B cell (primary cell): ENCODE measurements around the gene SNAP29. TPM values are rescaled to one million over a fixed set of nuclear protein-coding genes. Genes with fewer than 3 reads are reported as not detected.

Experiments used
- ATAC-seq: fragments of 200-7000 bp; cut with Tn5 transposase; one replicate; pipeline ENCODE4 v1.10.0; 2021; ENCODE audit warnings: low read depth, mild to moderate bottlenecking, moderate number of reproducible peaks, moderate library complexity
- CTCF ChIA-PET: fragments of 350-600 bp; sonication (Branson Sonifier 250); formaldehyde crosslinking; loops from one replicate; lab custom pipeline; 2021; ENCODE audit warnings: antibody characterized with exemption, inconsistent platforms; lab: Charles Lee
- POLR2A ChIA-PET: fragments of 350-600 bp; sonication (Branson Sonifier 250); formaldehyde crosslinking; loops from one replicate; lab custom pipeline; 2021; ENCODE audit warnings: antibody characterized with exemption; lab: Charles Lee
- DNase-seq: peaks from one replicate; pipeline ENCODE4 v3.0.0; 2013
- H2AFZ ChIP-seq: 2 replicates; pipeline ENCODE4 v1.6.1; 2012; ENCODE audit warnings: mild to moderate bottlenecking, low read depth, low read length; ENCODE audit not compliant: insufficient read depth, poor library complexity, severe bottlenecking
- H3K27ac ChIP-seq, 2 donors: 1 replicate in 1 of 2; 2 replicates in 1 of 2; pipeline ENCODE4 v1.5.1; 2012 to 2013; ENCODE audit warnings: low read length in 2 of 2, mild to moderate bottlenecking in 2 of 2, moderate library complexity in 1 of 2
- H3K27me3 ChIP-seq, 4 experiments: fragments of 200-600 bp in 1 of 4; sonication (generic) in 1 of 4; replicated peaks in 1 of 4; 1 replicate in 2 of 4; 2 replicates in 2 of 4; pipeline versions ENCODE4 v1.6.1 to v1.7.0; 2013 to 2016; ENCODE audit warnings: low read length in 3 of 4, mild to moderate bottlenecking in 2 of 4, mixed read lengths in 1 of 4, moderate library complexity in 1 of 4; ENCODE audit not compliant: insufficient read depth in 4 of 4, control insufficient read depth in 3 of 4; ENCODE audit errors: control extremely low read depth in 1 of 4
- H3K36me3 ChIP-seq, 2 experiments: replicated peaks in 1 of 2; 1 replicate in 1 of 2; 2 replicates in 1 of 2; pipeline versions ENCODE4 v1.6.1 to v1.7.1; 2013; ENCODE audit warnings: low read length in 1 of 2; ENCODE audit not compliant: insufficient read depth in 2 of 2, control insufficient read depth in 1 of 2; ENCODE audit errors: control extremely low read depth in 1 of 2, extremely low read depth in 1 of 2
- H3K4me1 ChIP-seq, 2 donors: fragments of 200-600 bp in 1 of 2; sonication (generic) in 1 of 2; 1 replicate in 1 of 2; 2 replicates in 1 of 2; pipeline versions ENCODE4 v1.5.1 to v1.6.1; 2013 to 2017; ENCODE audit warnings: low read length in 2 of 2; ENCODE audit not compliant: control insufficient read depth in 2 of 2, insufficient read depth in 2 of 2
- H3K4me2 ChIP-seq: replicated peaks from 2 replicates; pipeline ENCODE3; 2012; ENCODE audit warnings: mild to moderate bottlenecking, low read depth, low read length; ENCODE audit not compliant: poor library complexity, severe bottlenecking
- H3K4me3 ChIP-seq, 5 experiments: fragments of 200-600 bp in 1 of 5; sonication (generic) in 1 of 5; 1 replicate in 3 of 5; 2 replicates in 2 of 5; pipeline versions ENCODE4 v1.5.1 to v1.7.0; 2011 to 2016; ENCODE audit warnings: low read length in 4 of 5, mild to moderate bottlenecking in 4 of 5, low read depth in 2 of 5, control low read depth in 1 of 5, moderate library complexity in 1 of 5; ENCODE audit not compliant: insufficient read depth in 1 of 5; ENCODE audit errors: control extremely low read depth in 1 of 5, extremely low read depth in 1 of 5
- H3K79me2 ChIP-seq: fragments of 200-600 bp; sonication (generic); one replicate; pipeline ENCODE4 v1.6.0; 2016; ENCODE audit warnings: low read length; ENCODE audit not compliant: control insufficient read depth, insufficient read depth
- H3K9ac ChIP-seq: fragments of 200-600 bp; sonication (generic); 2 replicates; pipeline ENCODE4 v1.6.1; 2017; ENCODE audit warnings: mild to moderate bottlenecking, low read length, moderate library complexity
- H3K9me3 ChIP-seq, 3 donors: one replicate each; pipeline versions ENCODE4 v1.6.1 to v1.7.1; 2013; ENCODE audit warnings: low read length in 2 of 3; ENCODE audit not compliant: control insufficient read depth in 2 of 3, insufficient read depth in 1 of 3; ENCODE audit errors: control extremely low read depth in 1 of 3
- H4K20me1 ChIP-seq: 2 replicates; pipeline ENCODE4 v1.6.0; 2012; ENCODE audit warnings: mild to moderate bottlenecking, low read length; ENCODE audit not compliant: insufficient read depth, control insufficient read depth, poor library complexity, severe bottlenecking
- H3K27ac Mint-ChIP-seq: one replicate; pipeline ENCODE4 v1.8.0; 2021; ENCODE audit warnings: mixed read lengths
- H3K27me3 Mint-ChIP-seq: one replicate; pipeline ENCODE4 v1.8.0; 2021; ENCODE audit warnings: mixed read lengths
- H3K4me1 Mint-ChIP-seq: one replicate; pipeline ENCODE4 v1.8.0; 2021; ENCODE audit warnings: mixed read lengths
- H3K4me3 Mint-ChIP-seq: one replicate; pipeline ENCODE4 v1.8.0; 2021; ENCODE audit warnings: mixed read lengths
- H3K9me3 Mint-ChIP-seq: one replicate; pipeline ENCODE4 v1.8.0; 2022; ENCODE audit warnings: mixed read lengths; ENCODE audit not compliant: insufficient read depth
- EZH2 ChIP-seq: IDR thresholded peaks from 2 replicates; pipeline ENCODE4 v1.6.1; 2012; ENCODE audit warnings: borderline replicate concordance, low read depth, mild to moderate bottlenecking, moderate library complexity, low read length; ENCODE audit not compliant: insufficient read depth, poor library complexity, severe bottlenecking
- WGBS: methylation state at CpG from one replicate; pipeline ENCODE4 v1.1.5; 2013; ENCODE audit warnings: missing lambda C conversion rate; ENCODE audit not compliant: insufficient coverage; 5-methylcytosine and 5-hydroxymethylcytosine counted together
- intact Hi-C: fragments of 100-400 bp; cut with micrococcal nuclease; formaldehyde crosslinking; loops from one replicate; pipeline ENCODE4 v1.10.0; 2022
- polyA plus RNA-seq: library from polyadenylated mRNA; depleted of rRNA; stranded (reverse); fragments of >200 nt; gene quantifications from 2 replicates; pipeline ENCODE4 v1.2.3, GENCODE V29; 2012
- total RNA-seq, 2 donors: library from RNA; stranded (reverse); fragments of 120-200 nt in 1 of 2; gene quantifications; 1 replicate in 1 of 2; 2 replicates in 1 of 2; pipeline versions ENCODE4 v1.2.3 to v1.2.4, GENCODE V29; 2013 to 2022
- TF ChIP-seq, protein P1 (sequence below): fragments of 200-600 bp; IDR thresholded peaks from one replicate; pipeline ENCODE4 v1.8.0; 2022; ENCODE audit warnings: antibody characterized with exemption, mild to moderate bottlenecking

The SNAP29 gene
- total and polyA plus RNA-seq, 2 donors (not counting 1 experiment from before 2014, with no cell fraction given) = 13.4 to 17.4 TPM

DNA sequence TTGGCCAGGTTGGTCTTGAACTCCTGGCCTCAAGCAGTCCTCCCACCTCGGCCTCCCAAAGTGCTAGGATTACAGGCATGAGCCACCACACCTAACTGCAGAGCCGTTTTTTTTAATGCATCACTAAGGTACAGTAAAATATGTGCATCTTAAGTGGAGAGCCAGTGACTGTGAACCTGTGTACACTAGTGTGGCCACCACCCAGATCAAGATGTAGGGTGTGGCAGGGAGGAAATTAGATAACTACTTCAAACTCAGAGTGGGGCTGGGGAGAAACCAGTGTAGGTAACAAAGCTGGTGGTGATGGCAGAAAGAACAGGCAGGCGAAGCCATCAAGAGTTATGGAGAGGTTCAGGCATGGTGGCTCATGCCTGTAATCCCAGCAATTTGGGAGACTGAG, 14.4 kb downstream of the SNAP29 start:
- ChIA-PET POLR2A (no interaction called here), CTCF (no interaction called here)
- no peak overlapping the region for H3K27ac Mint-ChIP-seq

GRCh38 chr22:20875296-20875695, 16.5 kb downstream of the SNAP29 start:
- Histone ChIP-seq H3K9me3 (no peaks in the 10 kb centered on the region), H3K36me3 (peaks cover 2 to 23% of the 10 kb centered on the region in 2 experiments), H2AFZ (no peak overlapping the region), H3K79me2 (no peaks in the 10 kb centered on the region), H3K27me3 (no peaks in the 10 kb centered on the region), H3K9ac (no peak overlapping the region), H3K27ac (no peak overlapping the region), H3K4me2 (no peak overlapping the region), H3K4me3 (no peak overlapping the region), H3K4me1 (no peaks in the 10 kb centered on the region), H4K20me1 (no peaks in the 10 kb centered on the region)
- POLR2A ChIA-PET = no interaction called here
- intact Hi-C loops = no loop called here
- H3K27me3 Mint-ChIP-seq = no peaks in the 10 kb centered on the region
- ATAC-seq = no peak
- no peak for TF ChIP-seq EZH2
- TF ChIP-seq, protein P1, sequence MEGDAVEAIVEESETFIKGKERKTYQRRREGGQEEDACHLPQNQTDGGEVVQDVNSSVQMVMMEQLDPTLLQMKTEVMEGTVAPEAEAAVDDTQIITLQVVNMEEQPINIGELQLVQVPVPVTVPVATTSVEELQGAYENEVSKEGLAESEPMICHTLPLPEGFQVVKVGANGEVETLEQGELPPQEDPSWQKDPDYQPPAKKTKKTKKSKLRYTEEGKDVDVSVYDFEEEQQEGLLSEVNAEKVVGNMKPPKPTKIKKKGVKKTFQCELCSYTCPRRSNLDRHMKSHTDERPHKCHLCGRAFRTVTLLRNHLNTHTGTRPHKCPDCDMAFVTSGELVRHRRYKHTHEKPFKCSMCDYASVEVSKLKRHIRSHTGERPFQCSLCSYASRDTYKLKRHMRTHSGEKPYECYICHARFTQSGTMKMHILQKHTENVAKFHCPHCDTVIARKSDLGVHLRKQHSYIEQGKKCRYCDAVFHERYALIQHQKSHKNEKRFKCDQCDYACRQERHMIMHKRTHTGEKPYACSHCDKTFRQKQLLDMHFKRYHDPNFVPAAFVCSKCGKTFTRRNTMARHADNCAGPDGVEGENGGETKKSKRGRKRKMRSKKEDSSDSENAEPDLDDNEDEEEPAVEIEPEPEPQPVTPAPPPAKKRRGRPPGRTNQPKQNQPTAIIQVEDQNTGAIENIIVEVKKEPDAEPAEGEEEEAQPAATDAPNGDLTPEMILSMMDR = no peak
- no peak overlapping the region for H3K27ac Mint-ChIP-seq
- no peak for DNase-seq
- WGBS = 71% methylated on average over 1 of the region's 1 CpG
- no peaks in the 10 kb centered on the region for H3K4me1 Mint-ChIP-seq
- CTCF ChIA-PET = no interaction called here
- H3K9me3 Mint-ChIP-seq = no peaks in the 10 kb centered on the region
- H3K4me3 Mint-ChIP-seq = no peak overlapping the region

More for the DNA sequence above, 14.4 kb downstream of the SNAP29 start:
- ATAC-seq = no peak
- Histone ChIP-seq H3K27ac (no peak overlapping the region), H3K4me3 (no peak overlapping the region), H3K4me2 (no peak overlapping the region), H4K20me1 (no peaks in the 10 kb centered on the region), H3K27me3 (no peaks in the 10 kb centered on the region), H3K9me3 (no peaks in the 10 kb centered on the region), H3K9ac (no peak overlapping the region), H3K79me2 (no peaks in the 10 kb centered on the region), H2AFZ (no peak overlapping the region), H3K36me3 (peaks cover 2 to 23% of the 10 kb centered on the region in 2 experiments), H3K4me1 (no peaks in the 10 kb centered on the region)
- intact Hi-C loops = no loop called here
- TF ChIP-seq, protein P1 = no peak
- TF ChIP-seq EZH2 = no peak
- no peaks in the 10 kb centered on the region for H3K4me1 Mint-ChIP-seq
- WGBS = 100% methylated on average over 2 of the region's 3 CpGs
- H3K4me3 Mint-ChIP-seq = no peak overlapping the region
- H3K27me3 Mint-ChIP-seq = no peaks in the 10 kb centered on the region
- H3K9me3 Mint-ChIP-seq = no peaks in the 10 kb centered on the region
- no peak for DNase-seq
